GM23338 (cell line): ENCODE results near the gene TMEM222.

Experiments used
- CREB1 ChIP-seq: fragments of 250-450 bp; sonication (Bioruptor Pico); IDR thresholded peaks from 2 replicates; pipeline ENCODE4 v1.5.0; 2020; ENCODE audit warnings: low read depth, mild to moderate bottlenecking, moderate library complexity
- EZH2 ChIP-seq: fragments of 200-600 bp; sonication (generic); IDR thresholded peaks from one replicate; pipeline ENCODE4 v1.8.0; 2017; ENCODE audit warnings: antibody characterized with exemption, mild to moderate bottlenecking, low read depth; ENCODE audit not compliant: unreplicated experiment
- EZH2phosphoT487 ChIP-seq: fragments of 200-600 bp; sonication (generic); IDR thresholded peaks from one replicate; pipeline ENCODE4 v1.8.1; 2018; ENCODE audit warnings: antibody characterized with exemption; ENCODE audit not compliant: unreplicated experiment
- JUNB ChIP-seq: IDR thresholded peaks from one replicate; pipeline ENCODE4 v1.6.1; 2016; ENCODE audit warnings: antibody characterized with exemption; ENCODE audit not compliant: unreplicated experiment
- POLR2AphosphoS5 ChIP-seq: IDR thresholded peaks from 2 replicates; pipeline ENCODE4 v1.6.1; 2016; ENCODE audit warnings: antibody characterized with exemption, low read depth
- ZNF331 ChIP-seq: fragments of 250-450 bp; sonication (Bioruptor Pico); IDR thresholded peaks from 2 replicates; pipeline ENCODE4 v1.5.0; 2020; ENCODE audit warnings: low read depth, mild to moderate bottlenecking, moderate library complexity
- TF ChIP-seq, protein P1 (sequence below), 2 experiments: fragments of 200-600 bp in 1 of 2; sonication (generic) in 1 of 2; conservative IDR thresholded peaks; 2 replicates each; pipeline versions ENCODE4 v1.5.1 to v1.6.1; 2016 to 2017; ENCODE audit warnings: antibody characterized with exemption in 2 of 2, low read depth in 2 of 2, mild to moderate bottlenecking in 2 of 2, moderate library complexity in 1 of 2
- TF ChIP-seq, protein P2 (sequence below): IDR thresholded peaks from one replicate; pipeline ENCODE4 v1.6.1; 2018; ENCODE audit warnings: antibody characterized with exemption; ENCODE audit not compliant: unreplicated experiment

GRCh38 chr1:27358038-27358927, 36.3 kb downstream of the TMEM222 start:
- TF ChIP-seq EZH2 (no peak), JUNB (no peak), CREB1 (no peak), POLR2AphosphoS5 (no peak), EZH2phosphoT487 (no peak), ZNF331 (no peak)
- TF ChIP-seq, protein P1, sequence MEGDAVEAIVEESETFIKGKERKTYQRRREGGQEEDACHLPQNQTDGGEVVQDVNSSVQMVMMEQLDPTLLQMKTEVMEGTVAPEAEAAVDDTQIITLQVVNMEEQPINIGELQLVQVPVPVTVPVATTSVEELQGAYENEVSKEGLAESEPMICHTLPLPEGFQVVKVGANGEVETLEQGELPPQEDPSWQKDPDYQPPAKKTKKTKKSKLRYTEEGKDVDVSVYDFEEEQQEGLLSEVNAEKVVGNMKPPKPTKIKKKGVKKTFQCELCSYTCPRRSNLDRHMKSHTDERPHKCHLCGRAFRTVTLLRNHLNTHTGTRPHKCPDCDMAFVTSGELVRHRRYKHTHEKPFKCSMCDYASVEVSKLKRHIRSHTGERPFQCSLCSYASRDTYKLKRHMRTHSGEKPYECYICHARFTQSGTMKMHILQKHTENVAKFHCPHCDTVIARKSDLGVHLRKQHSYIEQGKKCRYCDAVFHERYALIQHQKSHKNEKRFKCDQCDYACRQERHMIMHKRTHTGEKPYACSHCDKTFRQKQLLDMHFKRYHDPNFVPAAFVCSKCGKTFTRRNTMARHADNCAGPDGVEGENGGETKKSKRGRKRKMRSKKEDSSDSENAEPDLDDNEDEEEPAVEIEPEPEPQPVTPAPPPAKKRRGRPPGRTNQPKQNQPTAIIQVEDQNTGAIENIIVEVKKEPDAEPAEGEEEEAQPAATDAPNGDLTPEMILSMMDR (conservative IDR thresholded peaks at IDR 0.05; ENCODE audit: low read depth in 2 of 2): no peak
- TF ChIP-seq, protein P2, sequence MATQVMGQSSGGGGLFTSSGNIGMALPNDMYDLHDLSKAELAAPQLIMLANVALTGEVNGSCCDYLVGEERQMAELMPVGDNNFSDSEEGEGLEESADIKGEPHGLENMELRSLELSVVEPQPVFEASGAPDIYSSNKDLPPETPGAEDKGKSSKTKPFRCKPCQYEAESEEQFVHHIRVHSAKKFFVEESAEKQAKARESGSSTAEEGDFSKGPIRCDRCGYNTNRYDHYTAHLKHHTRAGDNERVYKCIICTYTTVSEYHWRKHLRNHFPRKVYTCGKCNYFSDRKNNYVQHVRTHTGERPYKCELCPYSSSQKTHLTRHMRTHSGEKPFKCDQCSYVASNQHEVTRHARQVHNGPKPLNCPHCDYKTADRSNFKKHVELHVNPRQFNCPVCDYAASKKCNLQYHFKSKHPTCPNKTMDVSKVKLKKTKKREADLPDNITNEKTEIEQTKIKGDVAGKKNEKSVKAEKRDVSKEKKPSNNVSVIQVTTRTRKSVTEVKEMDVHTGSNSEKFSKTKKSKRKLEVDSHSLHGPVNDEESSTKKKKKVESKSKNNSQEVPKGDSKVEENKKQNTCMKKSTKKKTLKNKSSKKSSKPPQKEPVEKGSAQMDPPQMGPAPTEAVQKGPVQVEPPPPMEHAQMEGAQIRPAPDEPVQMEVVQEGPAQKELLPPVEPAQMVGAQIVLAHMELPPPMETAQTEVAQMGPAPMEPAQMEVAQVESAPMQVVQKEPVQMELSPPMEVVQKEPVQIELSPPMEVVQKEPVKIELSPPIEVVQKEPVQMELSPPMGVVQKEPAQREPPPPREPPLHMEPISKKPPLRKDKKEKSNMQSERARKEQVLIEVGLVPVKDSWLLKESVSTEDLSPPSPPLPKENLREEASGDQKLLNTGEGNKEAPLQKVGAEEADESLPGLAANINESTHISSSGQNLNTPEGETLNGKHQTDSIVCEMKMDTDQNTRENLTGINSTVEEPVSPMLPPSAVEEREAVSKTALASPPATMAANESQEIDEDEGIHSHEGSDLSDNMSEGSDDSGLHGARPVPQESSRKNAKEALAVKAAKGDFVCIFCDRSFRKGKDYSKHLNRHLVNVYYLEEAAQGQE: no peak
